NB4 (cell line): ENCODE data around the gene LRRC49.

ENCODE experiments used
- DNase-seq: peaks from one replicate; pipeline ENCODE4 v3.0.0; 2010; ENCODE audit warnings: low read depth
- H3K4me3 ChIP-seq: one replicate; pipeline ENCODE4 v1.5.1; 2011; ENCODE audit warnings: mild to moderate bottlenecking, low read depth, low read length, moderate library complexity
- CTCF ChIP-seq: IDR thresholded peaks from one replicate; pipeline ENCODE4 v1.5.1; 2012; ENCODE audit warnings: low read depth, low read length
- MAX ChIP-seq: IDR thresholded peaks from 2 replicates; pipeline ENCODE4 v1.6.1; 2011; ENCODE audit warnings: low read depth, low read length
- MYC ChIP-seq: IDR thresholded peaks from 2 replicates; pipeline ENCODE4 v1.6.1; 2011; ENCODE audit warnings: low read depth, low read length
- POLR2A ChIP-seq: IDR thresholded peaks from 2 replicates; pipeline ENCODE4 v1.6.1; 2011; ENCODE audit warnings: mild to moderate bottlenecking; ENCODE audit not compliant: insufficient read length; ENCODE audit errors: extremely low read depth

The LRRC49 gene

GRCh38 chr15:70910958-70911357 is 18.3 kb downstream of the LRRC49 start:
- TF ChIP-seq MAX (no peak), POLR2A (no peak), MYC (no peak), CTCF (no peak)

GRCh38 chr15:70912187-70912586 is 19.6 kb downstream of the LRRC49 start:
- no peak for DNase-seq
- no peak overlapping the region for H3K4me3 ChIP-seq

More at GRCh38 chr15:70910958-70911357, 18.3 kb downstream of the LRRC49 start:
- no peak overlapping the region for H3K4me3 ChIP-seq
- DNase-seq: no peak

GRCh38 chr15:70916531-70916930 is 23.9 kb downstream of the LRRC49 start:
- H3K4me3 ChIP-seq: no peak overlapping the region
- TF ChIP-seq MYC: no peak
- TF ChIP-seq POLR2A: no peak
- no peak for TF ChIP-seq MAX
- no peak for TF ChIP-seq CTCF
- DNase-seq: no peak

More at GRCh38 chr15:70912187-70912586, 19.6 kb downstream of the LRRC49 start:
- TF ChIP-seq MYC (no peak), MAX (no peak), CTCF (no peak), POLR2A (no peak)

GRCh38 chr15:70917955-70918354 is 25.3 kb downstream of the LRRC49 start:
- no peak for DNase-seq
- H3K4me3 ChIP-seq: no peak overlapping the region
- TF ChIP-seq POLR2A: no peak
- TF ChIP-seq CTCF: no peak
- TF ChIP-seq MYC: no peak
- TF ChIP-seq MAX: no peak

- no peak for DNase-seq
- no peak overlapping the region for H3K4me3 ChIP-seq
- TF ChIP-seq MYC (no peak), MAX (no peak), CTCF (no peak)
Observed at GRCh38 chr15:70920981-70921696, 28.5 kb downstream of the LRRC49 start.

- no peak for DNase-seq
- H3K4me3 ChIP-seq: no peak overlapping the region
- TF ChIP-seq MYC (no peak), CTCF (no peak), POLR2A (no peak), MAX (no peak)
Observed at GRCh38 chr15:70922119-70922518, 29.5 kb downstream of the LRRC49 start.
